HG02642 (cell line): ENCODE data around the gene INTS12.
"Not testable (repeated sequence)": the region's sequence is repeated elsewhere in the genome, so short reads cannot be mapped to it uniquely, and the experiment has no call there.

Experiments used
- ATAC-seq: cut with Tn5 transposase; IDR thresholded peaks from one replicate; pipeline ENCODE4 v1.9.1; 2021; ENCODE audit warnings: mild to moderate bottlenecking; ENCODE audit not compliant: unreplicated experiment, poor library complexity

INTS12 gene

GRCh38 chr4:105694812-105695211 is 13.7 kb downstream of the INTS12 start:
- not testable (repeated sequence) for ATAC-seq

GRCh38 chr4:105686571-105686970 is 21.9 kb downstream of the INTS12 start:
- ATAC-seq: no peak

GRCh38 chr4:105683038-105683437 is 25.5 kb downstream of the INTS12 start:
- no peak for ATAC-seq

- ATAC-seq: no peak
Observed at GRCh38 chr4:105679186-105679585, 29.3 kb downstream of the INTS12 start.

GRCh38 chr4:105677709-105678108 is 30.8 kb downstream of the INTS12 start:
- ATAC-seq: no peak

- ATAC-seq: no peak
Observed at GRCh38 chr4:105674011-105674410, 34.5 kb downstream of the INTS12 start.

GRCh38 chr4:105671301-105671700 is 37.2 kb downstream of the INTS12 start:
- ATAC-seq: no peak

GRCh38 chr4:105670684-105671083 is 37.8 kb downstream of the INTS12 start:
- ATAC-seq: no peak

- no peak for ATAC-seq
Observed at GRCh38 chr4:105666693-105667092, 41.8 kb downstream of the INTS12 start.

GRCh38 chr4:105662935-105663675 is 45.4 kb downstream of the INTS12 start:
- no peak for ATAC-seq

GRCh38 chr4:105661028-105661427 is 47.5 kb downstream of the INTS12 start:
- ATAC-seq: no peak

- no peak for ATAC-seq
Observed at GRCh38 chr4:105659190-105659589, 49.3 kb downstream of the INTS12 start.

GRCh38 chr4:105657117-105657765 is 51.2 kb downstream of the INTS12 start:
- no peak for ATAC-seq

- no peak for ATAC-seq
Observed at GRCh38 chr4:105652286-105652888, 56.1 kb downstream of the INTS12 start.

- no peak for ATAC-seq
Observed at GRCh38 chr4:105651884-105652283, 56.6 kb downstream of the INTS12 start.

GRCh38 chr4:105650190-105650589 is 58.3 kb downstream of the INTS12 start:
- ATAC-seq: no peak

- ATAC-seq: no peak
Observed at GRCh38 chr4:105645440-105645839, 63.0 kb downstream of the INTS12 start.

- ATAC-seq: no peak
Observed at GRCh38 chr4:105644257-105644656, 64.2 kb downstream of the INTS12 start.

- ATAC-seq: no peak
Observed at GRCh38 chr4:105641845-105642244, 66.6 kb downstream of the INTS12 start.

GRCh38 chr4:105637408-105638176 is 70.9 kb downstream of the INTS12 start:
- peak; percentile 92 for ATAC-seq
